ENCODE results near the gene SYCP3. TPM values are rescaled to one million over a fixed set of nuclear protein-coding genes. Genes with fewer than 3 reads are reported as not detected.

SYCP3 gene
- total and polyA plus RNA-seq, 2 of the 8 experiments (the other 6 are each of a cell fraction or from before 2014, with no cell fraction given): 0.02 to 0.07 TPM

GRCh38 chr12:101686176-101686575 is 53.1 kb downstream of the SYCP3 start:
- Histone ChIP-seq H4K8ac (ENCODE audit: extremely low read depth, insufficient read depth, low read length) (no peak overlapping the region), H3K14ac (ENCODE audit: insufficient read length) (no peak overlapping the region), H3K27ac (ENCODE audit: low read depth, low read length) (no peak overlapping the region), H3K56ac (replicated peaks; ENCODE audit: insufficient read length, low read depth, low read length) (no peak overlapping the region), H3K79me1 (ENCODE audit: low read depth, low read length) (no peaks in the 10 kb centered on the region), H3K79me2 (ENCODE audit: control insufficient read depth in 1 of 2, insufficient read depth in 2 of 2, low read length in 2 of 2) (no peaks in the 10 kb centered on the region), H3K23ac (ENCODE audit: insufficient read length) (no peak overlapping the region), H4K20me1 (replicated peaks in 1 of 2; ENCODE audit: control insufficient read depth in 1 of 2, insufficient read depth in 2 of 2, low read length in 2 of 2) (no peaks in the 10 kb centered on the region), H2AK5ac (ENCODE audit: low read depth, low read length) (no peak overlapping the region), H2AFZ (ENCODE audit: low read length) (peak overlapping the region; percentile 47; the same call in 1 of the 2 replicates), H3K9ac (replicated peaks in 1 of 4; ENCODE audit: extremely low read depth in 1 of 4, low read depth in 3 of 4, low read length in 3 of 4) (no peak overlapping the region), H4K5ac (ENCODE audit: insufficient read length, low read depth, low read length) (no peak overlapping the region), H3K23me2 (ENCODE audit: low read depth, low read length) (no peaks in the 10 kb centered on the region), H2BK15ac (ENCODE audit: low read length) (no peak overlapping the region), H3K36me3 (ENCODE audit: control insufficient read depth in 2 of 4, insufficient read depth in 4 of 4, low read length in 3 of 4) (no peaks in the 10 kb centered on the region), H2BK12ac (ENCODE audit: low read depth, low read length) (no peak overlapping the region), H3K27me3 (replicated peaks in 1 of 4; ENCODE audit: control insufficient read depth in 3 of 4, extremely low read depth in 1 of 4, insufficient read depth in 3 of 4, low read length in 3 of 4) (no peaks in the 10 kb centered on the region), H4K91ac (replicated peaks; ENCODE audit: insufficient read length, low read length) (no peak overlapping the region), H2BK5ac (ENCODE audit: low read depth, low read length) (no peak overlapping the region), H2BK120ac (replicated peaks; ENCODE audit: low read depth, low read length) (no peak overlapping the region), H3K4me3 (ENCODE audit: extremely low read depth in 1 of 4, insufficient read depth in 2 of 4, low read depth in 3 of 4, low read length in 4 of 4) (no peak overlapping the region), H3K9me3 (ENCODE audit: insufficient read depth in 2 of 2, low read depth in 1 of 2, low read length in 1 of 2) (no peaks in the 10 kb centered on the region), H3K4ac (replicated peaks; ENCODE audit: insufficient read length, low read depth, low read length) (no peak overlapping the region), H2BK20ac (ENCODE audit: low read length) (no peak overlapping the region), H3K18ac (ENCODE audit: extremely low read depth, low read length) (no peak overlapping the region), H3K4me2 (ENCODE audit: insufficient read depth in 1 of 2, low read depth in 2 of 2, low read length in 2 of 2) (no peak overlapping the region), H3K4me1 (replicated peaks in 1 of 4; ENCODE audit: control insufficient read depth in 3 of 4, insufficient read depth in 4 of 4, low read length in 3 of 4) (no peaks in the 10 kb centered on the region)
- ChIA-PET CTCF (ENCODE audit: partially characterized antibody) (interaction anchor here (1.5 kb wide), 1 partner anchor 10 kb away, joined by 4 read pairs; no protein-coding TSS in a partner anchor), POLR2A (ENCODE audit: partially characterized antibody) (no interaction called here)
- FAIRE-seq: no peak
- TF ChIP-seq POU5F1 (IDR thresholded peaks at IDR 0.05; ENCODE audit: low read depth, low read length) (no peak), EZH2 (IDR thresholded peaks at IDR 0.05; ENCODE audit: low read depth, low read length, severe bottlenecking) (no peak), JUND (IDR thresholded peaks at IDR 0.05; ENCODE audit: low read length) (no peak), TBP (IDR thresholded peaks at IDR 0.05; ENCODE audit: low read depth, low read length) (no peak), TAF7 (optimal IDR thresholded peaks at IDR 0.05; ENCODE audit: borderline replicate concordance, low read depth, low read length) (no peak), RFX5 (IDR thresholded peaks at IDR 0.05; ENCODE audit: borderline replicate concordance, low read depth, low read length) (no peak)
- TF ChIP-seq, protein P1, sequence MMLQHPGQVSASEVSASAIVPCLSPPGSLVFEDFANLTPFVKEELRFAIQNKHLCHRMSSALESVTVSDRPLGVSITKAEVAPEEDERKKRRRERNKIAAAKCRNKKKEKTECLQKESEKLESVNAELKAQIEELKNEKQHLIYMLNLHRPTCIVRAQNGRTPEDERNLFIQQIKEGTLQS (IDR thresholded peaks at IDR 0.05; ENCODE audit: insufficient read depth, low read depth, low read length): no peak
- no peak for DNase-seq (ENCODE audit: low read depth in 1 of 2, low spot score in 2 of 2)
- WGBS, 2 experiments (ENCODE audit: extremely low coverage in 1 of 2, insufficient coverage in 1 of 2, insufficient read length in 1 of 2, insufficient replicate concordance in 2 of 2, low coverage in 1 of 2, low lambda C conversion rate in 2 of 2, missing lambda C conversion rate in 1 of 2): 94% methylated on average over 1 of the region's 1 CpG; no CpG with 5 or more reads in 1 of the 2 experiments

Data from H1 (cell line).